ENCODE results near the gene TNFAIP3. TPM values are rescaled to one million over a fixed set of nuclear protein-coding genes. Genes with fewer than 3 reads are reported as not detected.
"Not testable (repeated sequence)": the region's sequence is repeated elsewhere in the genome, so short reads cannot be mapped to it uniquely, and the experiment has no call there.

Gene TNFAIP3
- 10 to 100 TPM in 11 of 12 donors, not detected in 1; 10.5 to 31.1 (median 19.3) TPM for polyA plus RNA-seq (ENCODE audit: insufficient read length in 12 of 12)
- long read RNA-seq, donor 1: 0 reads
- long read RNA-seq, donor 2, full-length matches to known transcripts: 2 of 2 reads
- long read RNA-seq, donor 2, partial matches to known transcripts: 0 of 2 reads
- long read RNA-seq, donor 2, other reads (novel, unspliced or antisense): 0 of 2 reads
- long read RNA-seq, donor 3: 0 reads
- long read RNA-seq, donor 4: 0 reads
- long read RNA-seq, donor 5, full-length matches to known transcripts: 7 of 7 reads
- long read RNA-seq, donor 5, partial matches to known transcripts: 0 of 7 reads
- long read RNA-seq, donor 5, other reads (novel, unspliced or antisense): 0 of 7 reads
- long read RNA-seq, donor 6: 0 reads
- long read RNA-seq, donor 7: 0 reads
- long read RNA-seq, donor 8, full-length matches to known transcripts: 5 of 5 reads
- long read RNA-seq, donor 8, partial matches to known transcripts: 0 of 5 reads
- long read RNA-seq, donor 8, other reads (novel, unspliced or antisense): 0 of 5 reads
- long read RNA-seq, donor 9, full-length matches to known transcripts: 1 of 1 reads
- long read RNA-seq, donor 9, partial matches to known transcripts: 0 of 1 reads
- long read RNA-seq, donor 9, other reads (novel, unspliced or antisense): 0 of 1 reads
- long read RNA-seq, donor 10, full-length matches to known transcripts: 2 of 2 reads
- long read RNA-seq, donor 10, partial matches to known transcripts: 0 of 2 reads
- long read RNA-seq, donor 10, other reads (novel, unspliced or antisense): 0 of 2 reads
- long read RNA-seq, donor 11, full-length matches to known transcripts: 1 of 10 reads
- long read RNA-seq, donor 11, partial matches to known transcripts: 9 of 10 reads
- long read RNA-seq, donor 11, other reads (novel, unspliced or antisense): 0 of 10 reads

GRCh38 chr6:137866914-137867684, at the start of gene TNFAIP3:
Gene TNFAIP3, plus strand, starts transcription at chr6:137867259. Its CDS starts 3,969 bp downstream, at chr6:137871228.
- DNase-seq: peak; percentile 95

GRCh38 chr6:137818440-137818839, 48.6 kb upstream of the TNFAIP3 start:
- DNase-seq: no peak

GRCh38 chr6:137819740-137820139, 47.3 kb upstream of the TNFAIP3 start:
- DNase-seq: no peak

DNA sequence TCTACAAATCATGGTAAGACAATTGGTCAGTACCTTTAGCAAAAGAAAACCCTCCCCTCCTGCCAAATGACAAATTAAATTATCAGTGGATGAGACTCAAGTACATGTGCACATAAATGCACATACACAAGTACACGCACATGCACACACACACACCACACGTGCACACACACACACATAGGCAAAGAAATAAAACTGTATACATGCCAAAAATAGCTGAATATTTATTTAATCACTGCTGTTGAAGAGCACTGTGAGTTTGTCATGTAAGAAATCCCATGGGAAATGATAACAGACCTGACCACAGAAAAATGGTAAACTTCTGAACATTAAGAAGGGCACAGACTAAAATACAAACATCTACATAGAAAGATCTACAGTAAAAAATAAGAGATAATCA, 46.6 kb upstream of the TNFAIP3 start:
- no peak for DNase-seq

DNA sequence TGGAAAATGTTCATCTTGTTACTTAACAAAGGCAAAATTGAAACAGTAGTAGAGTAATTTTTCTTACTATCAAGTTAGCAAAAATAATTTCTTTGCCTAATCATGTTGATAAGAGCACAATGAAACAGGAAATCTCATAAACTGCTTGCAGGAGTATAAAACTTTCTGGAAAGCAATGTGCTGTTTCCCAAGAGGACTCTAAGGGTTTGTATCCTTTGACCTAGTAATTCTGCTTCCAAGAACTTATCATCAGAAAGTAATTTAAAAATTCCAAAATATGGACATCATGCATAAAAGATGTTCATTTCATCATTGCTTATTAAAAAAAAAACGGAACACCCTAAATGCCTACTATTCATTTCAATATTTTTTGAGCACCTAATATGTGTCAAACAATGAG, 46.1 kb upstream of the TNFAIP3 start:
- peak; percentile 66 for DNase-seq

- DNase-seq: no peak
Observed at GRCh38 chr6:137821491-137821890, 45.6 kb upstream of the TNFAIP3 start.

- peak; percentile 78 for DNase-seq
Observed at GRCh38 chr6:137823826-137824555, 43.1 kb upstream of the TNFAIP3 start.

- no peak for DNase-seq
Observed at GRCh38 chr6:137824556-137824879, 42.5 kb upstream of the TNFAIP3 start.

DNA sequence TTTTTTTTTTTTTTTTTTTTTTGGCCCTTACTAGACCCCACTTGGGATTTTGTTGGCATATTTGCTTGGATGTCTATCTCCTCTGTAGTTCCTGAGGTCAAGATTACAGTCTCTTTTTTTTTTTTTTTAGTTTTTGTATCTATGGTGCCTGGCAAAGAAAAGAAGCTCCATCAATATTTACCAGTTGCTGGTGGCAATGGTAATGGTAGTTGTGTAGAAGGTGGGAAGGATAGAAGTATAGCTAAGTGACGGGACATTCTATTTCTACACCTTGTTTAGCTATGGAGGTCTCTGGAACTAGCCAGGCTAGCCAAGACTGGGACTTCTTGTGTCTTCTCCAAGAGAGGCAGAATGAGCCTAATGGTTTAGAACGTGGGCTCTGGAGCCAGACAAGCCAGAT, 42.2 kb upstream of the TNFAIP3 start:
- DNase-seq: no peak

DNA sequence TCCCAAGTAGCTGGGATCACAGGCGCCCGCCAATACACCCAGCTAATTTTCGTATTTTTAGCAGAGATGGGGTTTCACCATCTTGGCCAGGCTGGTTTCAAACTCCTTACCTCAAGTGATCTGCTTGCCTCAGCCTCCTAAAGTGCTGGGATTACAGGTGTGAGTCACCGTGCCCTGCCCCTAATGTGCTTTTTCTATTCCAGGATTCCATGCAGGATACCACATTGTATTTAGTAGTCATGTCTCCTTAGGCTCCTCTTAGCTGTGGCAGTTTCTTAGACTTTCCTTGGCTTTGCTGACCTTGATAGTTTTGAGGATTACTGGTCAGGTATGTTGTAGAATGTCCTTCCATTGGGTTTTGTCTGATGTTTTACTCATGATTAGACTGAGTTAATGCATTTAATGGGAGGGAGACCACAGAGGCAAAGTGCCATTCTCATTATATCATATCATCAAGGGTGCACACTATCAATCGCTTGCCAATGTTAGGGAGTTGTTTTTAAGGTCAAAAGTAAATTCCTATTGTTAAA, 39.6 kb upstream of the TNFAIP3 start:
- DNase-seq: no peak

GRCh38 chr6:137827977-137828810, 38.9 kb upstream of the TNFAIP3 start:
- DNase-seq: no peak

GRCh38 chr6:137829641-137830083, 37.4 kb upstream of the TNFAIP3 start:
- DNase-seq: no peak

- no peak for DNase-seq
Observed at GRCh38 chr6:137830511-137830911, 36.5 kb upstream of the TNFAIP3 start.

GRCh38 chr6:137832110-137832509, 34.9 kb upstream of the TNFAIP3 start:
- DNase-seq: no peak

DNA sequence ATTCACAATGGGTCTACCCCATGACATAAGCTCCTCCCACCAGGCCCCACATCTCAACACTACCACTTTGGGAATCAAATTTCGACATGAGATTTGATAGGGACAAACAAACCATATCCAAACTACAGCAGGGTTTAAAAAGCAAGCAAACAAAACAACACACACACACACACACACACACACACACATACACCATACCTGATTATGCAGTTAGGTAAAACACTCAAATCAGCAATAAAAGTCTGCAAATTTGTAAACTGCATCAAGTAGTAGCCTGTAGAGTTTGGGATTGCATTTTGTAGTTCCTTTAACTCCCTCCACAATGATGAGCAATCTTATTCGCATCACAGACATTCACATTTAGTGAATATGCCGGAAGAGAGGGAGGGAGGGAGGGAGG, 32.6 kb upstream of the TNFAIP3 start:
- DNase-seq: no peak

GRCh38 chr6:137836788-137837187, 30.3 kb upstream of the TNFAIP3 start:
- DNase-seq: no peak

- not testable (repeated sequence) for DNase-seq
Observed at GRCh38 chr6:137838090-137838489, 29.0 kb upstream of the TNFAIP3 start.

- DNase-seq: not testable (repeated sequence)
Observed at GRCh38 chr6:137838597-137838996, 28.5 kb upstream of the TNFAIP3 start.

GRCh38 chr6:137839076-137839475, 28.0 kb upstream of the TNFAIP3 start:
- DNase-seq: no peak

DNA sequence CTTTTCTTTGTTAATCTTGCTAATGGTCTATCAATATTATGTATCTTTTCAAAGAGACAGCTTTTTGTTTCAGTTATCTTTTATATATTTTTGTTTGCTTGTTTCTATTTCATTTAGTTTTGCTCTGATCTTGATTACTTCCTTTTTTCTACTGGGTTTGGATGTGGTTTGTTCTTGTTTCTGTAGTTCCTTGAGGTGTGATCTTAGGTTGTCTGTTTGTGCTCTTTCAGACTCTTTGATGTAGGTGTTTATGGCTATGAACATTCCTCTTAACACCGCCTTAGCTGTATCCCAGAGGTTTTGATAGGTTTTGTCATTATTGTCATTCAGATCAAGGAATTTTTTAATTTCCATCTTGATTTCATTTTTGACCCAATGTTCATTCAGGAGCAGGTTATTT, 26.8 kb upstream of the TNFAIP3 start:
- DNase-seq: no peak
